ENCODE measurements around the gene CTSK.
"Not testable (repeated sequence)": the region's sequence is repeated elsewhere in the genome, so short reads cannot be mapped to it uniquely, and the experiment has no call there.

The CTSK gene

DNA sequence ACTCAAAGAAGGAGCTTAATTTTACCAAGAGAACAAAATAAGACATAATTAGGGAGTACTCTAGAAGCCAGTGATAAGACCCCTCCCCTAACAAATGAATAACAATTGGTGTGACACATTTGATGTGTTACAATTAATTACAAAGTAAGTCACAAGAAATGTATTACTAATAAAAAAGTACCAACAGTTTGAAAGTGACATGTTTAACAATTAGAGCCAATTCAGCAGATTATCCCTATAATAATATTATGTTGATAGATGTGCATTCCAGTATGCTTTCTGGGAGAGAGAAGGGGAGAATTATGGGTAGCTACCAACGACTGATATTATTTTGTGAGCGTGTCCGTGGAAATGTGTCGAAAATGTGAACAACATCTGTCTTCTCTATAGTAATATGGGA is 19.1 kb downstream of the CTSK start:
- no peak for DNase-seq
- Histone ChIP-seq H3K27ac (ENCODE audit: insufficient read depth, low read length, poor library complexity, severe bottlenecking) (no peak overlapping the region), H3K36me3 (ENCODE audit: control insufficient read depth, insufficient read depth, low read length) (no peaks in the 10 kb centered on the region), H3K9me3 (ENCODE audit: control insufficient read depth, low read length) (no peaks in the 10 kb centered on the region), H3K27me3 (replicated peaks; ENCODE audit: control insufficient read depth, insufficient read depth, low read length, poor library complexity, severe bottlenecking) (no peaks in the 10 kb centered on the region), H3K4me3 (ENCODE audit: insufficient read depth, low read depth, low read length, poor library complexity, severe bottlenecking) (no peak overlapping the region), H3K4me1 (ENCODE audit: control insufficient read depth, insufficient read depth, low read length, poor library complexity, severe bottlenecking) (no peaks in the 10 kb centered on the region)

GRCh38 chr1:150787455-150787854 is 20.6 kb downstream of the CTSK start:
- Histone ChIP-seq H3K36me3 (ENCODE audit: control insufficient read depth, insufficient read depth, low read length) (no peaks in the 10 kb centered on the region), H3K9me3 (ENCODE audit: control insufficient read depth, low read length) (no peaks in the 10 kb centered on the region), H3K27me3 (replicated peaks; ENCODE audit: control insufficient read depth, insufficient read depth, low read length, poor library complexity, severe bottlenecking) (no peaks in the 10 kb centered on the region), H3K27ac (ENCODE audit: insufficient read depth, low read length, poor library complexity, severe bottlenecking) (no peak overlapping the region), H3K4me1 (ENCODE audit: control insufficient read depth, insufficient read depth, low read length, poor library complexity, severe bottlenecking) (no peaks in the 10 kb centered on the region), H3K4me3 (ENCODE audit: insufficient read depth, low read depth, low read length, poor library complexity, severe bottlenecking) (no peak overlapping the region)
- no peak for DNase-seq

- Histone ChIP-seq H3K36me3 (ENCODE audit: control insufficient read depth, insufficient read depth, low read length) (no peaks in the 10 kb centered on the region), H3K27me3 (replicated peaks; ENCODE audit: control insufficient read depth, insufficient read depth, low read length, poor library complexity, severe bottlenecking) (no peaks in the 10 kb centered on the region), H3K27ac (ENCODE audit: insufficient read depth, low read length, poor library complexity, severe bottlenecking) (no peak overlapping the region), H3K9me3 (ENCODE audit: control insufficient read depth, low read length) (no peaks in the 10 kb centered on the region), H3K4me3 (ENCODE audit: insufficient read depth, low read depth, low read length, poor library complexity, severe bottlenecking) (no peak overlapping the region), H3K4me1 (ENCODE audit: control insufficient read depth, insufficient read depth, low read length, poor library complexity, severe bottlenecking) (peaks cover 4% of the 10 kb centered on the region)
- no peak for DNase-seq
Measured at GRCh38 chr1:150780510-150780909, 27.6 kb downstream of the CTSK start.

DNA sequence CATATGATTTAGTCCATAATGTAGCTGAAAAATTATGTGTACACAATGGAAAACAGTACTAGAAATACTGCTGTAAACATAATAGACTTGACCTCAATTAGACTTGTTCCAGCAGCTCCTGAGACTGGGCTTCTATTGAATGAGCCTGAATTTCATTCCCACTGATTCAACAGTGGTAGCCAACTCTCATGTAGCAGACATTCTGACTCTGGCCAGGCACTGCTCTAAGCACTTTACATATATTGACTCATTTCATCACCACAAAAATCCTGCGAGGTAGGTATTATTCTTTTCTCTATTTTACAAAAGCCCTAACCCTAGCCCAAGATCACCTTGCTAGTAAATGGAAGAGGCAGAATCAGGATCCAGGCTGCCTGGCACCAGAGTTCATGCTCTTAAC is 29.7 kb downstream of the CTSK start:
- H3K4me3 ChIP-seq (ENCODE audit: insufficient read depth, low read depth, low read length, poor library complexity, severe bottlenecking): no peak overlapping the region
- H3K27me3 ChIP-seq (replicated peaks; ENCODE audit: control insufficient read depth, insufficient read depth, low read length, poor library complexity, severe bottlenecking): no peaks in the 10 kb centered on the region
- H3K4me1 ChIP-seq (ENCODE audit: control insufficient read depth, insufficient read depth, low read length, poor library complexity, severe bottlenecking): peaks cover 4% of the 10 kb centered on the region

DNA sequence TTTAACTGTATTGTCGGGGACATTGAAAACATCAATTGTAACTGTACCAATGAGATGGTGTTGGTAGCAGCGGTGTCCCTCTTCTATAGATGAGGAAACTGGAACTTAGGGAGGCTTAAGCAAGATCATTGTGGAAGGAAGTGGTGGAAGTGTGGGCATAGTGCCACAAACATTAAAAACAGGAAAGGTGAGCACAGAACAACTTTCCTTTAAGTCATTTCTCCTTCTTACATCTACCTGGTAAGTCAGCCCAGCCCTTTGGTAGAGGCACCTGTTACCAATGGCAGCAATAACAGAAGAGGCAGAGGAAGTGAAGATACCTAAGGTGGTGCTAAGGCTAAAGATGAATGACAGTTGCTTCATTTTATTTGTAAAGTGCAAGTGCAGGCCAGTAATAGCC is 30.5 kb downstream of the CTSK start:
- peaks cover 4% of the 10 kb centered on the region for H3K4me1 ChIP-seq (ENCODE audit: control insufficient read depth, insufficient read depth, low read length, poor library complexity, severe bottlenecking)
- no peaks in the 10 kb centered on the region for H3K36me3 ChIP-seq (ENCODE audit: control insufficient read depth, insufficient read depth, low read length)
- no peaks in the 10 kb centered on the region for H3K9me3 ChIP-seq (ENCODE audit: control insufficient read depth, low read length)
- H3K4me3 ChIP-seq (ENCODE audit: insufficient read depth, low read depth, low read length, poor library complexity, severe bottlenecking): no peak overlapping the region
- no peak for DNase-seq
- H3K27ac ChIP-seq (ENCODE audit: insufficient read depth, low read length, poor library complexity, severe bottlenecking): no peak overlapping the region
- no peaks in the 10 kb centered on the region for H3K27me3 ChIP-seq (replicated peaks; ENCODE audit: control insufficient read depth, insufficient read depth, low read length, poor library complexity, severe bottlenecking)

More for the DNA sequence above, 29.7 kb downstream of the CTSK start:
- no peak for DNase-seq
- H3K27ac ChIP-seq (ENCODE audit: insufficient read depth, low read length, poor library complexity, severe bottlenecking): no peak overlapping the region
- H3K9me3 ChIP-seq (ENCODE audit: control insufficient read depth, low read length): no peaks in the 10 kb centered on the region
- no peaks in the 10 kb centered on the region for H3K36me3 ChIP-seq (ENCODE audit: control insufficient read depth, insufficient read depth, low read length)

- not testable (repeated sequence) for H3K4me3 ChIP-seq (ENCODE audit: insufficient read depth, low read depth, low read length, poor library complexity, severe bottlenecking); DNase-seq; H3K36me3 ChIP-seq (ENCODE audit: control insufficient read depth, insufficient read depth, low read length); H3K4me1 ChIP-seq (ENCODE audit: control insufficient read depth, insufficient read depth, low read length, poor library complexity, severe bottlenecking); H3K9me3 ChIP-seq (ENCODE audit: control insufficient read depth, low read length); H3K27me3 ChIP-seq (replicated peaks; ENCODE audit: control insufficient read depth, insufficient read depth, low read length, poor library complexity, severe bottlenecking); H3K27ac ChIP-seq (ENCODE audit: insufficient read depth, low read length, poor library complexity, severe bottlenecking)
Measured at GRCh38 chr1:150775931-150776505, 32.0 kb downstream of the CTSK start.

GRCh38 chr1:150775276-150775675 is 32.8 kb downstream of the CTSK start:
- Histone ChIP-seq H3K27me3 (replicated peaks; ENCODE audit: control insufficient read depth, insufficient read depth, low read length, poor library complexity, severe bottlenecking) (no peaks in the 10 kb centered on the region), H3K27ac (ENCODE audit: insufficient read depth, low read length, poor library complexity, severe bottlenecking) (no peak overlapping the region), H3K9me3 (ENCODE audit: control insufficient read depth, low read length) (no peaks in the 10 kb centered on the region), H3K36me3 (ENCODE audit: control insufficient read depth, insufficient read depth, low read length) (no peaks in the 10 kb centered on the region), H3K4me1 (ENCODE audit: control insufficient read depth, insufficient read depth, low read length, poor library complexity, severe bottlenecking) (peaks cover 4% of the 10 kb centered on the region), H3K4me3 (ENCODE audit: insufficient read depth, low read depth, low read length, poor library complexity, severe bottlenecking) (no peak overlapping the region)
- no peak for DNase-seq

DNA sequence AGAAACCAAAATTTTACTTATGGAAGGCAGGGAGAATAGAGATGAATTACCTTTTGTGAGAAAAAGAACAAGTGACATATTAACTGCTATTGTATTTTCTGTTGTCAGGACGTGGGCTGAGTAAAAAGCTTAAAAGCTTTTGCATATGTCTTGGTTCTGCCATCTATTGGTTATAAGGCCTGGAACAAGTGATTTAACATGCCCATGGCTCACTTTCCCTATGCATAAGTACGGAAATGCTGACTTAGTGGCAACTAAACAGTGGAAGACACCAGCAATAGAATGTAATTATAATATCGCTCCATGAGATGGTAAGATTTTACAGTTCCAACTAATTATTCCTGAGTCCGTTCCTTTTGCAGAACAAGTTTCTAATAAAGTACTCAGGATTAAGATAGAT is 35.7 kb downstream of the CTSK start:
- Histone ChIP-seq H3K4me3 (ENCODE audit: insufficient read depth, low read depth, low read length, poor library complexity, severe bottlenecking) (no peak overlapping the region), H3K27ac (ENCODE audit: insufficient read depth, low read length, poor library complexity, severe bottlenecking) (no peak overlapping the region), H3K4me1 (ENCODE audit: control insufficient read depth, insufficient read depth, low read length, poor library complexity, severe bottlenecking) (no peaks in the 10 kb centered on the region), H3K9me3 (ENCODE audit: control insufficient read depth, low read length) (no peaks in the 10 kb centered on the region), H3K36me3 (ENCODE audit: control insufficient read depth, insufficient read depth, low read length) (no peaks in the 10 kb centered on the region), H3K27me3 (replicated peaks; ENCODE audit: control insufficient read depth, insufficient read depth, low read length, poor library complexity, severe bottlenecking) (no peaks in the 10 kb centered on the region)
- no peak for DNase-seq

- H3K4me3 ChIP-seq (ENCODE audit: insufficient read depth, low read depth, low read length, poor library complexity, severe bottlenecking); DNase-seq; H3K27ac ChIP-seq (ENCODE audit: insufficient read depth, low read length, poor library complexity, severe bottlenecking); H3K9me3 ChIP-seq (ENCODE audit: control insufficient read depth, low read length); H3K27me3 ChIP-seq (replicated peaks; ENCODE audit: control insufficient read depth, insufficient read depth, low read length, poor library complexity, severe bottlenecking); H3K36me3 ChIP-seq (ENCODE audit: control insufficient read depth, insufficient read depth, low read length): not testable (repeated sequence)
- peaks cover 18% of the 10 kb centered on the region for H3K4me1 ChIP-seq (ENCODE audit: control insufficient read depth, insufficient read depth, low read length, poor library complexity, severe bottlenecking)
Measured at GRCh38 chr1:150767704-150768103, 40.4 kb downstream of the CTSK start.

GRCh38 chr1:150765977-150766301 is 42.1 kb downstream of the CTSK start:
- Histone ChIP-seq H3K4me1 (ENCODE audit: control insufficient read depth, insufficient read depth, low read length, poor library complexity, severe bottlenecking) (peaks cover 24% of the 10 kb centered on the region), H3K27ac (ENCODE audit: insufficient read depth, low read length, poor library complexity, severe bottlenecking) (peak overlapping the region; percentile 53), H3K4me3 (ENCODE audit: insufficient read depth, low read depth, low read length, poor library complexity, severe bottlenecking) (peak overlapping the region; percentile 58)
- H3K36me3 ChIP-seq (ENCODE audit: control insufficient read depth, insufficient read depth, low read length); H3K27me3 ChIP-seq (replicated peaks; ENCODE audit: control insufficient read depth, insufficient read depth, low read length, poor library complexity, severe bottlenecking); H3K9me3 ChIP-seq (ENCODE audit: control insufficient read depth, low read length); DNase-seq: not testable (repeated sequence)

Data from effector memory CD4-positive, alpha-beta T cell (primary cell).